ENCODE results near the gene PHF24. TPM values are rescaled to one million over a fixed set of nuclear protein-coding genes. Genes with fewer than 3 reads are reported as not detected.
A peak's percentile ranks its signal among the peaks of the same experiment; 100 is the strongest.

Gene PHF24
- total and polyA plus RNA-seq, 2 experiments from 2014 or later, result 0.11 to 0.67 TPM

GRCh38 chr9:34986540-34987047 lies 28.5 kb downstream of the PHF24 start:
- Histone ChIP-seq H3K4me2 (no peak overlapping the region), H3K27me3 (no peaks in the 10 kb centered on the region), H3K79me2 (no peaks in the 10 kb centered on the region), H3K27ac (no peak overlapping the region), H3K4me1 (ENCODE audit: insufficient read depth) (peaks cover 7% of the 10 kb centered on the region), H3K4me3 (no peak overlapping the region), H4K20me1 (ENCODE audit: insufficient read depth, poor library complexity, severe bottlenecking) (no peaks in the 10 kb centered on the region), H2AFZ (no peak overlapping the region), H3K9me2 (replicated peaks; ENCODE audit: insufficient read depth) (no peaks in the 10 kb centered on the region), H3K36me3 (replicated peaks; ENCODE audit: insufficient read depth, low read depth) (no peaks in the 10 kb centered on the region), H3K9me3 (ENCODE audit: low read depth) (no peaks in the 10 kb centered on the region)
- DNase-seq (ENCODE audit: low spot score), result no peak
- TF ChIP-seq EZH2phosphoT487 (IDR thresholded peaks at IDR 0.05; ENCODE audit: low read depth, severe bottlenecking, unreplicated experiment) (no peak), EZH2 (IDR thresholded peaks at IDR 0.05; ENCODE audit: borderline replicate concordance) (no peak)
- TF ChIP-seq, protein P1, sequence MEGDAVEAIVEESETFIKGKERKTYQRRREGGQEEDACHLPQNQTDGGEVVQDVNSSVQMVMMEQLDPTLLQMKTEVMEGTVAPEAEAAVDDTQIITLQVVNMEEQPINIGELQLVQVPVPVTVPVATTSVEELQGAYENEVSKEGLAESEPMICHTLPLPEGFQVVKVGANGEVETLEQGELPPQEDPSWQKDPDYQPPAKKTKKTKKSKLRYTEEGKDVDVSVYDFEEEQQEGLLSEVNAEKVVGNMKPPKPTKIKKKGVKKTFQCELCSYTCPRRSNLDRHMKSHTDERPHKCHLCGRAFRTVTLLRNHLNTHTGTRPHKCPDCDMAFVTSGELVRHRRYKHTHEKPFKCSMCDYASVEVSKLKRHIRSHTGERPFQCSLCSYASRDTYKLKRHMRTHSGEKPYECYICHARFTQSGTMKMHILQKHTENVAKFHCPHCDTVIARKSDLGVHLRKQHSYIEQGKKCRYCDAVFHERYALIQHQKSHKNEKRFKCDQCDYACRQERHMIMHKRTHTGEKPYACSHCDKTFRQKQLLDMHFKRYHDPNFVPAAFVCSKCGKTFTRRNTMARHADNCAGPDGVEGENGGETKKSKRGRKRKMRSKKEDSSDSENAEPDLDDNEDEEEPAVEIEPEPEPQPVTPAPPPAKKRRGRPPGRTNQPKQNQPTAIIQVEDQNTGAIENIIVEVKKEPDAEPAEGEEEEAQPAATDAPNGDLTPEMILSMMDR (IDR thresholded peaks at IDR 0.05; ENCODE audit: poor library complexity), result no peak
- WGBS (ENCODE audit: low lambda C conversion rate, missing lambda C conversion rate), result 73% methylated on average over 9 of the region's 9 CpGs

DNA sequence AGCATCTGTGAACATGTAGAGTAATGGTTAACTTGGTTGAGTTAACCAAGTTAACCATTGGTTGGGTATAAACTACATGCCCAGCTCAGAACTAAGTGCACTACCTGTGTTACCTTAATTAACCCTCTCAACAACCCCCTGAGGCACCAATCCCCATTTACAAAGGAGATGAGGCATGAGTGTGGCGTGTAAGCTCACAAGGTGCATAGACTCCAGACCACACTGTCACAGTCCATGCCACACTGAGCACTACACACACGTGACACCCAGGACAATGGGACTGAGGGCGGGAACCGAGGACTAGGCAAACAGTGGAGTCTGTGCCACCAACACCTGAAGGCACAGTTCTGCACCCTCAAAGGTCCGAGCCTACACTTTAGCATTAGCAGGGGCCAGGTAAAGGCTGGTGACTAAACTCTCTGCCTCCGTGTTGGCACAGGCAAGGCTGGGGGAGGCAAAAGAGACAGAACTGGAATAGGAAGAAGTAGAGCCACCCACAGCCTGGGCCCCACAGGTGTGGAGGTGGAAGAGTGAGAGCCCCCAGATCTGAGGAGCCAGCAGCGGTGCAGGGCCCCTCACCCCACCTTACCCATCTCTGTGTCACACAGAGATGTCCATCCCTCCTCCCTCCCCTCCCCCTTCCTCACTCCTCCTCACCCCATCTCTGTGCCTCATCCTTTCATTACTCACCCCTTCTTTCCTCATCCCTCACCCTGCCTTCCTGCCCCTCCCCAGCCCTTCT lies 29.2 kb downstream of the PHF24 start:
- H4K20me1 ChIP-seq (ENCODE audit: insufficient read depth, poor library complexity, severe bottlenecking), result no peaks in the 10 kb centered on the region
- 85% methylated on average over 7 of the region's 7 CpGs for WGBS (ENCODE audit: low lambda C conversion rate, missing lambda C conversion rate)
- peaks cover 13% of the 10 kb centered on the region for H3K4me1 ChIP-seq (ENCODE audit: insufficient read depth)
- no peak overlapping the region for H3K4me2 ChIP-seq
- no peaks in the 10 kb centered on the region for H3K36me3 ChIP-seq (replicated peaks; ENCODE audit: insufficient read depth, low read depth)
- no peaks in the 10 kb centered on the region for H3K79me2 ChIP-seq
- no peak overlapping the region for H3K27ac ChIP-seq
- no peak for TF ChIP-seq EZH2 (IDR thresholded peaks at IDR 0.05; ENCODE audit: borderline replicate concordance)
- TF ChIP-seq EZH2phosphoT487 (IDR thresholded peaks at IDR 0.05; ENCODE audit: low read depth, severe bottlenecking, unreplicated experiment), result no peak
- TF ChIP-seq, protein P1 (IDR thresholded peaks at IDR 0.05; ENCODE audit: poor library complexity), result no peak
- H3K9me3 ChIP-seq (ENCODE audit: low read depth), result no peaks in the 10 kb centered on the region
- H2AFZ ChIP-seq, result no peak overlapping the region
- H3K27me3 ChIP-seq, result no peaks in the 10 kb centered on the region
- H3K9me2 ChIP-seq (replicated peaks; ENCODE audit: insufficient read depth), result no peaks in the 10 kb centered on the region
- H3K4me3 ChIP-seq, result no peak overlapping the region
- no peak for DNase-seq (ENCODE audit: low spot score)

- Histone ChIP-seq H3K9me3 (ENCODE audit: low read depth) (no peaks in the 10 kb centered on the region), H3K4me3 (no peak overlapping the region), H3K36me3 (replicated peaks; ENCODE audit: insufficient read depth, low read depth) (no peaks in the 10 kb centered on the region), H4K20me1 (ENCODE audit: insufficient read depth, poor library complexity, severe bottlenecking) (no peaks in the 10 kb centered on the region), H3K4me1 (ENCODE audit: insufficient read depth) (peaks cover 21% of the 10 kb centered on the region), H3K79me2 (no peaks in the 10 kb centered on the region), H3K9me2 (replicated peaks; ENCODE audit: insufficient read depth) (no peaks in the 10 kb centered on the region), H3K4me2 (peak overlapping the region; percentile 75), H3K27ac (peak overlapping the region; percentile 54), H3K27me3 (no peaks in the 10 kb centered on the region), H2AFZ (peak overlapping the region; percentile 46)
- WGBS (ENCODE audit: low lambda C conversion rate, missing lambda C conversion rate), result 37% methylated on average over 21 of the region's 25 CpGs
- TF ChIP-seq EZH2 (IDR thresholded peaks at IDR 0.05; ENCODE audit: borderline replicate concordance) (no peak), EZH2phosphoT487 (IDR thresholded peaks at IDR 0.05; ENCODE audit: low read depth, severe bottlenecking, unreplicated experiment) (no peak)
- TF ChIP-seq, protein P1 (IDR thresholded peaks at IDR 0.05; ENCODE audit: poor library complexity), result no peak
- no peak for DNase-seq (ENCODE audit: low spot score)
These were observed 30.3 kb downstream of the PHF24 start for GRCh38 chr9:34988218-34989002.
